K562 (cell line): ENCODE data around the gene CHRND. TPM values are rescaled to one million over a fixed set of nuclear protein-coding genes. Genes with fewer than 3 reads are reported as not detected.

Experiments used
- BACH1 ChIP-seq: fragments of 200-800 bp; sonication (Bioruptor generic); IDR thresholded peaks from 2 replicates; pipeline ENCODE4 v1.6.1; 2016; ENCODE audit warnings: missing genetic modification characterization, missing compliant biosample characterization
- KLF16 ChIP-seq: IDR thresholded peaks from 2 replicates; pipeline ENCODE4 v1.6.1; 2016; ENCODE audit warnings: antibody characterized with exemption
- NUFIP1 ChIP-seq: fragments of 450-650 bp; IDR thresholded peaks from 2 replicates; pipeline ENCODE4 v1.6.1; 2018; ENCODE audit not compliant: partially characterized antibody
- SP2 ChIP-seq: IDR thresholded peaks from 2 replicates; pipeline ENCODE4 v1.6.1; 2011; ENCODE audit warnings: mild to moderate bottlenecking, low read depth, low read length, moderate library complexity; ENCODE audit not compliant: poor library complexity, severe bottlenecking; ENCODE audit errors: extremely low read depth
- ZSCAN32 ChIP-seq: fragments of 450-650 bp; formaldehyde crosslinking; IDR thresholded peaks from 2 replicates; pipeline ENCODE4 v1.4.0; 2020; ENCODE audit warnings: mild to moderate bottlenecking, moderate library complexity
- polyA plus RNA-seq, 8 experiments: library from polyadenylated mRNA; depleted of rRNA in 4 of 8; stranded (reverse) in 5 of 8; unstranded in 3 of 8; fragments of >200 nt; fragmentation: Nextera tagmentation in 2 of 8; fragmentation: Illumina TruSeq in 1 of 8; extraction: Ambion mirVana in 2 of 8; extraction: Trizol in 1 of 8; gene quantifications; 2 replicates each; pipeline versions ENCODE4 v1.2.1 to v1.2.3, GENCODE V29; 2011 to 2014; ENCODE audit warnings: inconsistent platforms in 1 of 8, missing spikeins in 1 of 8
- total RNA-seq, 7 experiments: library from RNA; depleted of rRNA in 6 of 7; stranded (reverse); fragments of >200 nt in 6 of 7; fragmentation: Illumina TruSeq in 2 of 7; extraction: Trizol in 2 of 7; gene quantifications; 2 replicates each; pipeline versions ENCODE4 v1.2.1 to v1.2.3, GENCODE V29; 2011 to 2021; ENCODE audit warnings: low replicate concordance in 1 of 7
- TF ChIP-seq, protein P1 (sequence below), 3 experiments: IDR thresholded peaks in 2 of 3; conservative IDR thresholded peaks in 1 of 3; 2 replicates each; pipeline ENCODE4 v1.5.1; 2011 to 2012; ENCODE audit warnings: low read length in 3 of 3, mild to moderate bottlenecking in 3 of 3, control low read depth in 2 of 3, improper control_type of control experiment in 1 of 3, inconsistent platforms in 1 of 3, low read depth in 1 of 3, mixed read lengths in 1 of 3, moderate library complexity in 1 of 3; ENCODE audit not compliant: insufficient read depth in 2 of 3
- TF ChIP-seq, protein P2 (sequence below): sonication (generic); formaldehyde crosslinking; IDR thresholded peaks from 2 replicates; pipeline ENCODE4 v1.8.0; 2022; ENCODE audit warnings: missing genetic modification reagents, mild to moderate bottlenecking, borderline replicate concordance
- TF ChIP-seq, protein P3 (sequence below): fragments of 200-800 bp; sonication (Bioruptor generic); IDR thresholded peaks from 2 replicates; pipeline ENCODE4 v1.6.1; 2016; ENCODE audit warnings: missing genetic modification characterization, missing compliant biosample characterization
- TF ChIP-seq, protein P4 (sequence below): fragments of 250-450 bp; sonication (Bioruptor Pico); IDR thresholded peaks from 2 replicates; pipeline ENCODE4 v1.5.0; 2021

CHRND gene
- total and polyA plus RNA-seq, 9 of the 15 experiments (the other 6 are each of a cell fraction or from before 2014, with no cell fraction given) = not detected

DNA sequence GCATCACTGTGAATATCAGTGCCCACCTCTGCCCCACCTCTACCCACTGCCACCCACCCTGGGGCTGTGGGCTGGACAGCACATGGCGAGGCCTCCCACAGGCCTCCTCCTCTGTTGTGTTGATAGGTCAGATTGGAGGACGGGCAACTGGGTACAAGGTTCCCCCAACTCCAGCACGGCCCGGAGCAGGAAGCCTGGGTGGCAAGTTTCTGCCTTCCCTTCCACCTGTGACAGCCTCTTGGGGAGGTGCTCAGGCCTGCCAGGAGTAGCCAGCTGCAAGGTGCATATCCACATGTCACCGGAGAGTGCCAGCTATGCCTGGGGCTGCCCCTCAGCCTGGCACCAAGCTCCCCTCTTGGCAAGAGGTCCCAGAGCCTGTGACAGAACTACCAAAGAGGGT is 31.4 kb upstream of the CHRND start (continued):
- TF ChIP-seq, protein P1, sequence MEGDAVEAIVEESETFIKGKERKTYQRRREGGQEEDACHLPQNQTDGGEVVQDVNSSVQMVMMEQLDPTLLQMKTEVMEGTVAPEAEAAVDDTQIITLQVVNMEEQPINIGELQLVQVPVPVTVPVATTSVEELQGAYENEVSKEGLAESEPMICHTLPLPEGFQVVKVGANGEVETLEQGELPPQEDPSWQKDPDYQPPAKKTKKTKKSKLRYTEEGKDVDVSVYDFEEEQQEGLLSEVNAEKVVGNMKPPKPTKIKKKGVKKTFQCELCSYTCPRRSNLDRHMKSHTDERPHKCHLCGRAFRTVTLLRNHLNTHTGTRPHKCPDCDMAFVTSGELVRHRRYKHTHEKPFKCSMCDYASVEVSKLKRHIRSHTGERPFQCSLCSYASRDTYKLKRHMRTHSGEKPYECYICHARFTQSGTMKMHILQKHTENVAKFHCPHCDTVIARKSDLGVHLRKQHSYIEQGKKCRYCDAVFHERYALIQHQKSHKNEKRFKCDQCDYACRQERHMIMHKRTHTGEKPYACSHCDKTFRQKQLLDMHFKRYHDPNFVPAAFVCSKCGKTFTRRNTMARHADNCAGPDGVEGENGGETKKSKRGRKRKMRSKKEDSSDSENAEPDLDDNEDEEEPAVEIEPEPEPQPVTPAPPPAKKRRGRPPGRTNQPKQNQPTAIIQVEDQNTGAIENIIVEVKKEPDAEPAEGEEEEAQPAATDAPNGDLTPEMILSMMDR (IDR thresholded peaks at IDR 0.05 in 2 of 3, conservative IDR thresholded peaks at IDR 0.05 in 1 of 3; ENCODE audit: insufficient read depth in 2 of 3, low read depth in 1 of 3, low read length in 3 of 3) = no peak
- TF ChIP-seq SP2 = no peak
- TF ChIP-seq, protein P2, sequence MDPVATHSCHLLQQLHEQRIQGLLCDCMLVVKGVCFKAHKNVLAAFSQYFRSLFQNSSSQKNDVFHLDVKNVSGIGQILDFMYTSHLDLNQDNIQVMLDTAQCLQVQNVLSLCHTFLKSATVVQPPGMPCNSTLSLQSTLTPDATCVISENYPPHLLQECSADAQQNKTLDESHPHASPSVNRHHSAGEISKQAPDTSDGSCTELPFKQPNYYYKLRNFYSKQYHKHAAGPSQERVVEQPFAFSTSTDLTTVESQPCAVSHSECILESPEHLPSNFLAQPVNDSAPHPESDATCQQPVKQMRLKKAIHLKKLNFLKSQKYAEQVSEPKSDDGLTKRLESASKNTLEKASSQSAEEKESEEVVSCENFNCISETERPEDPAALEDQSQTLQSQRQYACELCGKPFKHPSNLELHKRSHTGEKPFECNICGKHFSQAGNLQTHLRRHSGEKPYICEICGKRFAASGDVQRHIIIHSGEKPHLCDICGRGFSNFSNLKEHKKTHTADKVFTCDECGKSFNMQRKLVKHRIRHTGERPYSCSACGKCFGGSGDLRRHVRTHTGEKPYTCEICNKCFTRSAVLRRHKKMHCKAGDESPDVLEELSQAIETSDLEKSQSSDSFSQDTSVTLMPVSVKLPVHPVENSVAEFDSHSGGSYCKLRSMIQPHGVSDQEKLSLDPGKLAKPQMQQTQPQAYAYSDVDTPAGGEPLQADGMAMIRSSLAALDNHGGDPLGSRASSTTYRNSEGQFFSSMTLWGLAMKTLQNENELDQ (CRISPR knock-in tag) = no peak
- TF ChIP-seq, protein P3, sequence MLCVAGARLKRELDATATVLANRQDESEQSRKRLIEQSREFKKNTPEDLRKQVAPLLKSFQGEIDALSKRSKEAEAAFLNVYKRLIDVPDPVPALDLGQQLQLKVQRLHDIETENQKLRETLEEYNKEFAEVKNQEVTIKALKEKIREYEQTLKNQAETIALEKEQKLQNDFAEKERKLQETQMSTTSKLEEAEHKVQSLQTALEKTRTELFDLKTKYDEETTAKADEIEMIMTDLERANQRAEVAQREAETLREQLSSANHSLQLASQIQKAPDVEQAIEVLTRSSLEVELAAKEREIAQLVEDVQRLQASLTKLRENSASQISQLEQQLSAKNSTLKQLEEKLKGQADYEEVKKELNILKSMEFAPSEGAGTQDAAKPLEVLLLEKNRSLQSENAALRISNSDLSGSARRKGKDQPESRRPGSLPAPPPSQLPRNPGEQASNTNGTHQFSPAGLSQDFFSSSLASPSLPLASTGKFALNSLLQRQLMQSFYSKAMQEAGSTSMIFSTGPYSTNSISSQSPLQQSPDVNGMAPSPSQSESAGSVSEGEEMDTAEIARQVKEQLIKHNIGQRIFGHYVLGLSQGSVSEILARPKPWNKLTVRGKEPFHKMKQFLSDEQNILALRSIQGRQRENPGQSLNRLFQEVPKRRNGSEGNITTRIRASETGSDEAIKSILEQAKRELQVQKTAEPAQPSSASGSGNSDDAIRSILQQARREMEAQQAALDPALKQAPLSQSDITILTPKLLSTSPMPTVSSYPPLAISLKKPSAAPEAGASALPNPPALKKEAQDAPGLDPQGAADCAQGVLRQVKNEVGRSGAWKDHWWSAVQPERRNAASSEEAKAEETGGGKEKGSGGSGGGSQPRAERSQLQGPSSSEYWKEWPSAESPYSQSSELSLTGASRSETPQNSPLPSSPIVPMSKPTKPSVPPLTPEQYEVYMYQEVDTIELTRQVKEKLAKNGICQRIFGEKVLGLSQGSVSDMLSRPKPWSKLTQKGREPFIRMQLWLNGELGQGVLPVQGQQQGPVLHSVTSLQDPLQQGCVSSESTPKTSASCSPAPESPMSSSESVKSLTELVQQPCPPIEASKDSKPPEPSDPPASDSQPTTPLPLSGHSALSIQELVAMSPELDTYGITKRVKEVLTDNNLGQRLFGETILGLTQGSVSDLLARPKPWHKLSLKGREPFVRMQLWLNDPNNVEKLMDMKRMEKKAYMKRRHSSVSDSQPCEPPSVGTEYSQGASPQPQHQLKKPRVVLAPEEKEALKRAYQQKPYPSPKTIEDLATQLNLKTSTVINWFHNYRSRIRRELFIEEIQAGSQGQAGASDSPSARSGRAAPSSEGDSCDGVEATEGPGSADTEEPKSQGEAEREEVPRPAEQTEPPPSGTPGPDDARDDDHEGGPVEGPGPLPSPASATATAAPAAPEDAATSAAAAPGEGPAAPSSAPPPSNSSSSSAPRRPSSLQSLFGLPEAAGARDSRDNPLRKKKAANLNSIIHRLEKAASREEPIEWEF (CRISPR knock-in tag) = no peak
- no peak for TF ChIP-seq NUFIP1
- no peak for TF ChIP-seq KLF16
- TF ChIP-seq, protein P4, sequence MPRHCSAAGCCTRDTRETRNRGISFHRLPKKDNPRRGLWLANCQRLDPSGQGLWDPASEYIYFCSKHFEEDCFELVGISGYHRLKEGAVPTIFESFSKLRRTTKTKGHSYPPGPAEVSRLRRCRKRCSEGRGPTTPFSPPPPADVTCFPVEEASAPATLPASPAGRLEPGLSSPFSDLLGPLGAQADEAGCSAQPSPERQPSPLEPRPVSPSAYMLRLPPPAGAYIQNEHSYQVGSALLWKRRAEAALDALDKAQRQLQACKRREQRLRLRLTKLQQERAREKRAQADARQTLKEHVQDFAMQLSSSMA = no peak
- no peak for TF ChIP-seq ZSCAN32 (CRISPR knock-in tag)
- TF ChIP-seq BACH1 (tag) = no peak
